Loucy (cell line): Measurements from ENCODE around the gene UQCRHL.

Source experiments
- CTCF ChIP-seq: fragments of 200-600 bp; sonication (generic); conservative IDR thresholded peaks from 2 replicates; pipeline ENCODE4 v1.5.1; 2014; ENCODE audit warnings: mild to moderate bottlenecking, antibody characterized with exemption, low read length
- EZH2phosphoT487 ChIP-seq: fragments of 200-600 bp; IDR thresholded peaks from 2 replicates; pipeline ENCODE4 v1.6.1; 2018; ENCODE audit warnings: antibody characterized with exemption, mild to moderate bottlenecking, moderate library complexity, borderline replicate concordance

- no peak for TF ChIP-seq CTCF
- TF ChIP-seq EZH2phosphoT487, result no peak
Observed at GRCh38 chr1:15833069-15833679, 25.7 kb upstream of the UQCRHL start.
